Subcutaneous adipose tissue (tissue), 4 donors: Measurements from ENCODE around the gene ATG2A. TPM values are rescaled to one million over a fixed set of nuclear protein-coding genes. Genes with fewer than 3 reads are reported as not detected.

ENCODE experiments used
- total RNA-seq, 4 donors: library from RNA; depleted of rRNA; stranded (reverse); fragments of >200 nt; gene quantifications; one replicate each; pipeline ENCODE4 v1.1.0, GENCODE V29; 2016
- TF ChIP-seq, protein P1 (sequence below): fragments of 450-650 bp; IDR thresholded peaks from one replicate; pipeline ENCODE4 v1.5.1; 2016; ENCODE audit warnings: low read depth, mild to moderate bottlenecking, control low read depth, antibody characterized with exemption, moderate library complexity

ATG2A gene
- total RNA-seq, 4 donors from 2014 or later, result 12.4 to 47.7 (median 22.2) TPM

DNA sequence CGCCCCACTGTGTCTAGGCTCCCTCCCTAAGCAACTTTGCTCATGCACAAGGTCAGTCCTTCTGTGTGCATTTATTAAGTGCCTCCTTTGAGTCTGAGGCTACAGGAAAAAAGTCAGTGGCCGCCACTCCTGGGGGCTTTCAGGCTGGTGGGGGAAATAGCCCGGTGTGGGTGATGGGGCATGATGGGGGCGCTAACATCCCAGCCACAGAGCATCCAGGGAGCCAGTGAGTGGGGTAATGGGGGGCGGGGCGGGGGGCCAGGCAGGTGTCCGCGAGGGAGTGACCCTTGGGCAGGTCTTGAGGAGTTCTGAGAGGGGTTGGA is 28.6 kb downstream of the ATG2A start:
- TF ChIP-seq, protein P1, sequence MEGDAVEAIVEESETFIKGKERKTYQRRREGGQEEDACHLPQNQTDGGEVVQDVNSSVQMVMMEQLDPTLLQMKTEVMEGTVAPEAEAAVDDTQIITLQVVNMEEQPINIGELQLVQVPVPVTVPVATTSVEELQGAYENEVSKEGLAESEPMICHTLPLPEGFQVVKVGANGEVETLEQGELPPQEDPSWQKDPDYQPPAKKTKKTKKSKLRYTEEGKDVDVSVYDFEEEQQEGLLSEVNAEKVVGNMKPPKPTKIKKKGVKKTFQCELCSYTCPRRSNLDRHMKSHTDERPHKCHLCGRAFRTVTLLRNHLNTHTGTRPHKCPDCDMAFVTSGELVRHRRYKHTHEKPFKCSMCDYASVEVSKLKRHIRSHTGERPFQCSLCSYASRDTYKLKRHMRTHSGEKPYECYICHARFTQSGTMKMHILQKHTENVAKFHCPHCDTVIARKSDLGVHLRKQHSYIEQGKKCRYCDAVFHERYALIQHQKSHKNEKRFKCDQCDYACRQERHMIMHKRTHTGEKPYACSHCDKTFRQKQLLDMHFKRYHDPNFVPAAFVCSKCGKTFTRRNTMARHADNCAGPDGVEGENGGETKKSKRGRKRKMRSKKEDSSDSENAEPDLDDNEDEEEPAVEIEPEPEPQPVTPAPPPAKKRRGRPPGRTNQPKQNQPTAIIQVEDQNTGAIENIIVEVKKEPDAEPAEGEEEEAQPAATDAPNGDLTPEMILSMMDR, result no peak

DNA sequence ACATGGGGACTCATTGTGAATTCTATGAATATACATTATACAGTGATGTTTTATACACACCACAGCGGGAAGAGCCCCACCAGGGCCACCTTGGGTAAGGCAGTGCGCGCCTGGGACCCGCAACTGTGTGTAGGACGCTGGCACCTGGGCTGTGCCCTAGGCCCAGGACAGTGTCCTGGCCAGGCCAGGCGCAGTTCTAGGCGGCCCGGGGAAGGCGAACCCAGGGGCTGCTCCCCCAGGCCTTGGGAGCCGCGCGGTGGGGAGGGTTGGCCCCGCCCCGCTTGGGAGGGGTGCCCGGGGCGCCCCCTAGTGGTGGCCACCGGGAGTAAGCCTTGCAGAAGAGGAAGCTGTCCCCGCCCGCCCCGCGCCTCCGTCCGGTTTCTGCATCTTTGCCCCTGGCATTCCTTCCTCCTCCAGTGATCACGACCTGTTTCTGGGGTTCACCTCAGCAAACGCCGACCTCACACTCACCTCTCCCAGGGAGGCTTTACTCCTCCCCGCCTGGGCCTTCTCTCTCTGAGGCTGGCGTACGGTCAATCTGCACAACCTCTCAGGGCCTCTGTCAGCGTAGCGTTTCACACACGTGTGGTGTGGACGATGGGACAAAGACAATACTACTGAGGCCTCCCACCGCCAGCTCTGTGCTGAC is 29.1 kb downstream of the ATG2A start:
- TF ChIP-seq, protein P1, result no peak

DNA sequence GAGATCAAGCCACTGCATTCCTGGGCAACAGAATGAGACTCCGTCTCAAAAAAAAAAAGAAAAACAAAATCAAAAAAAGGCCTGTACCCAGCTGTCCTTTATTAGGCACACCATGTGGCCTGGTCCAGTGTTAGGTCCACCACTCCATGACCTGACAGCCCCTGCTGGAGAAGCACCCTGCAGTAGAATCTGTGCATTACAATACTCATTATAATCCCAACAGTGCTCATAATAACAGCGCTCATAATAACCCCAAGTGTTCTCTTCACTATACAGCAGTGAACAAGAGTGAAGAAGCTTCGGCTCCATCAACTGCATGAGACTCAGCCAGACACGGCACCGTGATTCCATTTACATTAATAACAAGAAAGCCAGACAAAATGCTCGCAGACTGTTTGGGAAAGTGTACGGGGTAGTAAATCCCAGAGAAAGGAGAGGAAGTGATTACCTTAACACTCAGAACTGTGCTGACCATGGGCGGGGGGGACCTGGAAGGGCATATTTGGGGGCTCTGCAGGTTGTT is 29.7 kb downstream of the ATG2A start:
- TF ChIP-seq, protein P1, result no peak

DNA sequence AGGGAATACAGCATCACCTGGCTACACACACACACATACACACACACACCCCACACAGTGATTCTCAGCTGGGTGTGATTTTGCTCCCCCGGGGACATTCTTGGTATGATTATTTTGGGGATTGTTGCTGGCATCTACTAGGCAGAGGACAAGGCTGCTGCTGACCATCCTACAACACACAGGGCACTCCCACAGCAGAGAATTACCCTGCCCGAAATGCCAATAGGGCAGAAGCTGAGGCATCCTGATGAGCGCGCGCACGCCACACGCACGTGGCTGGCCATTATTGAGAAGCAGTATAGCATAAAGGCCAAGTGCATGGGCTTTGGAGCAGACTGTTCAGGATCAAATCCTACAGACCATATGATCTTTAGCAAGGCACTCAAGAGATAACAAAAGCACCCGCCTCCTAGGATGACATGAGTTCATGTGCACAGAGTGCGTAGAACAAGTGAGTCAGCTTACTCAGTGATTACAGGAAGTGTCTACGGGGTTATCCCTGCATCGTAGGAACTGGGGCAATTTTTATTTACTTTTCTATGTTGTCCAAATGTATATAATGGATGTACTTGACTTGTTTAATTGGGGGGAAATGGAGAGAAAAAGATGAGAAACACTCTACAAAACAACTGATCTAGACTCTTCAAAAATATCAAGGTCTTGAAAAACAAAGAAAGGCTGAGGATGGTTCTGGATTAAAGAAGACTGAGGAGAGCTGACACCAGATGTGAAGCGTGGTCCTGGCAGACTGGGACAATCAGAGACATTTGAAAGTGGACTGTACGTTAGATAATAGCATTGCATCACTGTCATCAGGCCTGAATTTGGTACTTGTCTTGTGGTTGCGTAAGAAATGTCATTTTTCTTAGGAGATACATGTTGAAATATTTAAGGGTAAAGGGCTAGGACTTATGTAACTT is 31.4 kb downstream of the ATG2A start:
- TF ChIP-seq, protein P1, result no peak

DNA sequence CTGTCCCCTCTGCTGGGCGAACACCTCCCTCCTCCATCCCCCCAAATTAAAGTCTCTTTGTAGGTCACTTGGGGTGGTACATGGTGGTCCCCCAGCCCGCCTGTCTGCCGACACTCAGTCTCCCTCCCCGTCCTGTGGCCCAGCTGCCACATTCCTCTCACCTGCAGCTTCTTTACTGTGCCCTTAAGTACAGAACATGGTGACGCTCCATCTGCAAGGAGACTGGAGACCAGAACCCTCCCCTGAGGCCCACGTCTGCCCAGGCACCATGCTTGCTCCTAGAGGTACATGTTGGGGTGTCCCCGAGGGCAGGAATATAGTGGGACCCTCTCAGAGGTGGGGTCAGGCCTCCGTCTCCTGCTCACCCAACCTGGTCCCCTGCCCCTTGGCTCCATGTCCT is 33.0 kb downstream of the ATG2A start:
- TF ChIP-seq, protein P1, result no peak

DNA sequence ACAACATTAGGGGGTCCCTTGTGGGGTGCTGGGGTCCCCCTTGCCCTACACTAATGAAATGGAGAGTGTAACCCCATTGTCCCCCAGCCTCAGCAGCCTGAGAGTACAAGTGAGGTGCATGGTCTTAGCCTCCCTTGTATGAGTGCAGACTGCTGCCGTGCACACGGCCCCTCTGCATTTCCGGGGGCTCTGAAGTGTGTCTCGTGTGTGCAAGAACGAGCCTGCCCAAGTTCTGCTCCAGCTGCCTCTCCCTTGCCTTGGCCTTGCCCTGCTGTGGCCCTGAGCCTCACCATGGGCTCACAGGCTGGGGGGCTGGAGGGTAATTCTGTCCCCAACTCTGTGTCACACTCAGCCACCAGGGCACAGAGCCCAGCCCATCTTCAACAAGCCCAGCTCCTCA is 33.4 kb downstream of the ATG2A start:
- TF ChIP-seq, protein P1, result no peak

DNA sequence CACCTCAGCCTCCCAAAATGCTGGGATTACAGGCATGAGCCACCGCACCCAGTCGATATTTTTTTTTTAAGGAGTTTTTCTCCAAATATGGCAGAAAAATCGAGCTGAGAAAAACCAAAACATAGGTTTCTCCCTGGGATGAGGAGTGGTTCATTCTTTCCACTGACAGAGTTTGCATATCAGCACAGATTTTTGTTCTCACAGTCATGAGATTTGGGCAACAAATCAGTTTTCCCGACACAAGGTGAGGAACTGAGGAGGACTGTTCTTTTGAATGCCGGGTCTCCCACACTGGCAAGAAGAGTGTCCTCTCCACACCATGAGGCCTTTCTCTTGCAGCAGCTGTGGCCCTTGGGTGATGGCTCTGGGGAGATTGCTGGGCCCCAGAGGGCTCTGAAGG is 34.8 kb downstream of the ATG2A start:
- TF ChIP-seq, protein P1, result no peak
